8988T (cell line): ENCODE data around the gene LZTS2.
"Not testable (repeated sequence)": the region's sequence is repeated elsewhere in the genome, so short reads cannot be mapped to it uniquely, and the experiment has no call there.

Source experiments
- DNase-seq: peaks from one replicate; pipeline ENCODE4 v3.0.0; 2011

Gene LZTS2

GRCh38 chr10:100999742-101000126, at the start of gene LZTS2:
TSS of gene LZTS2 (plus strand) at chr10:100999808. CDS start at chr10:101002539, 2,731 bp downstream.
- DNase-seq, result no peak

GRCh38 chr10:100960251-100960650, 39.4 kb upstream of the LZTS2 start:
- DNase-seq, result no peak

GRCh38 chr10:100962351-100963080, 37.1 kb upstream of the LZTS2 start:
- DNase-seq, result no peak

- DNase-seq, result no peak
Measured at GRCh38 chr10:100963826-100964225, 35.8 kb upstream of the LZTS2 start.

GRCh38 chr10:100965820-100966219, 33.8 kb upstream of the LZTS2 start:
- no peak for DNase-seq

- DNase-seq, result no peak
Measured at GRCh38 chr10:100966887-100967286, 32.7 kb upstream of the LZTS2 start.

GRCh38 chr10:100967332-100967731, 32.3 kb upstream of the LZTS2 start:
- DNase-seq, result no peak

GRCh38 chr10:100968062-100968736, 31.4 kb upstream of the LZTS2 start:
- DNase-seq, result no peak

GRCh38 chr10:100968863-100969186, 30.8 kb upstream of the LZTS2 start:
- no peak for DNase-seq

- DNase-seq, result peak; percentile 68
Measured at GRCh38 chr10:100969187-100970075, 30.2 kb upstream of the LZTS2 start, which contains the start of gene SEMA4G. TSS of gene SEMA4G (plus strand) at chr10:100969504. CDS start at chr10:100972913, 3,409 bp downstream.

GRCh38 chr10:100970076-100970913, 29.3 kb upstream of the LZTS2 start:
- DNase-seq, result no peak

- no peak for DNase-seq
Measured at GRCh38 chr10:100970914-100971811, 28.4 kb upstream of the LZTS2 start.

- no peak for DNase-seq
Measured at GRCh38 chr10:100972115-100972903, 27.3 kb upstream of the LZTS2 start.

GRCh38 chr10:100972904-100973535, 26.6 kb upstream of the LZTS2 start:
- no peak for DNase-seq

GRCh38 chr10:100975397-100975796, 24.2 kb upstream of the LZTS2 start:
- DNase-seq, result not testable (repeated sequence)

GRCh38 chr10:100976906-100977305, 22.7 kb upstream of the LZTS2 start:
- no peak for DNase-seq

- DNase-seq, result no peak
Measured at GRCh38 chr10:100977436-100977835, 22.2 kb upstream of the LZTS2 start.

- no peak for DNase-seq
Measured at GRCh38 chr10:100978121-100978900, 21.3 kb upstream of the LZTS2 start.

- no peak for DNase-seq
Measured at GRCh38 chr10:100978901-100979195, 20.8 kb upstream of the LZTS2 start.
